Trophoblast cell (in vitro differentiated cells and primary cell): ENCODE measurements around the gene PCDHGA4.
A peak's percentile ranks its signal among the peaks of the same experiment; 100 is the strongest.
"Not testable (repeated sequence)": the region's sequence is repeated elsewhere in the genome, so short reads cannot be mapped to it uniquely, and the experiment has no call there.

Source experiments
- DNase-seq, 2 donors: peaks; one replicate each; pipeline ENCODE4 v3.0.0-alpha.2; 2016
- H2AFZ ChIP-seq: 2 replicates; pipeline ENCODE4 v1.6.1; 2013; ENCODE audit warnings: low read length, moderate library complexity, mild to moderate bottlenecking; ENCODE audit not compliant: insufficient read depth, poor library complexity
- H2AK5ac ChIP-seq: 2 replicates; pipeline ENCODE4 v1.6.1; 2013; ENCODE audit warnings: mild to moderate bottlenecking, low read length
- H2BK120ac ChIP-seq: 2 replicates; pipeline ENCODE4 v1.6.1; 2013; ENCODE audit warnings: low read length, mild to moderate bottlenecking, moderate library complexity; ENCODE audit not compliant: insufficient read depth, poor library complexity
- H2BK12ac ChIP-seq: 2 replicates; pipeline ENCODE4 v1.6.1; 2013; ENCODE audit warnings: mild to moderate bottlenecking, low read length, moderate library complexity
- H2BK5ac ChIP-seq: 2 replicates; pipeline ENCODE4 v1.6.1; 2013; ENCODE audit warnings: low read length, low read depth, moderate library complexity, mild to moderate bottlenecking; ENCODE audit not compliant: poor library complexity
- H3K14ac ChIP-seq: 2 replicates; pipeline ENCODE4 v1.6.1; 2013; ENCODE audit warnings: mild to moderate bottlenecking, low read length
- H3K18ac ChIP-seq: 2 replicates; pipeline ENCODE4 v1.6.1; 2013; ENCODE audit warnings: mild to moderate bottlenecking, low read length
- H3K23ac ChIP-seq: 2 replicates; pipeline ENCODE4 v1.6.1; 2013; ENCODE audit warnings: low read length
- H3K27ac ChIP-seq: 2 replicates; pipeline ENCODE4 v1.5.1; 2013; ENCODE audit warnings: low read depth, mild to moderate bottlenecking, inconsistent platforms, low read length, moderate library complexity
- H3K27me3 ChIP-seq: 2 replicates; pipeline ENCODE4 v1.6.1; 2013; ENCODE audit warnings: inconsistent platforms, mild to moderate bottlenecking, low read length, moderate library complexity; ENCODE audit not compliant: insufficient read depth
- H3K36me3 ChIP-seq, 2 experiments: 1 replicate in 1 of 2; 2 replicates in 1 of 2; pipeline ENCODE4 v1.6.1; 2013; ENCODE audit warnings: low read length in 2 of 2, mild to moderate bottlenecking in 2 of 2, moderate library complexity in 1 of 2; ENCODE audit not compliant: insufficient read depth in 2 of 2, control insufficient read depth in 1 of 2
- H3K4ac ChIP-seq: 2 replicates; pipeline ENCODE4 v1.6.1; 2013; ENCODE audit warnings: low read depth, mild to moderate bottlenecking, low read length, moderate library complexity
- H3K4me1 ChIP-seq, 2 experiments: 1 replicate in 1 of 2; 2 replicates in 1 of 2; pipeline ENCODE4 v1.6.1; 2013; ENCODE audit warnings: low read length in 2 of 2, mild to moderate bottlenecking in 2 of 2, moderate library complexity in 1 of 2; ENCODE audit not compliant: insufficient read depth in 2 of 2, control insufficient read depth in 1 of 2
- H3K4me2 ChIP-seq: 2 replicates; pipeline ENCODE4 v1.6.1; 2013; ENCODE audit warnings: inconsistent platforms, mild to moderate bottlenecking, low read length, moderate library complexity
- H3K4me3 ChIP-seq: 2 replicates; pipeline ENCODE4 v1.5.1; 2013; ENCODE audit warnings: mild to moderate bottlenecking, low read depth, low read length, inconsistent platforms
- H3K79me1 ChIP-seq: one replicate; pipeline ENCODE4 v1.6.1; 2013; ENCODE audit warnings: low read length
- H3K79me2 ChIP-seq: 2 replicates; pipeline ENCODE4 v1.6.1; 2013; ENCODE audit warnings: low read length, mild to moderate bottlenecking; ENCODE audit not compliant: control insufficient read depth, insufficient read depth, poor library complexity
- H3K9ac ChIP-seq: 2 replicates; pipeline ENCODE4 v1.6.1; 2013; ENCODE audit warnings: mild to moderate bottlenecking, low read length
- H3K9me3 ChIP-seq: 2 replicates; pipeline ENCODE4 v1.6.1; 2013; ENCODE audit warnings: low read depth, mild to moderate bottlenecking, control low read depth, inconsistent platforms, low read length; ENCODE audit not compliant: insufficient read depth
- H4K12ac ChIP-seq: 2 replicates; pipeline ENCODE4 v1.6.1; 2013; ENCODE audit warnings: low read depth, mild to moderate bottlenecking, low read length, moderate library complexity
- H4K8ac ChIP-seq: 2 replicates; pipeline ENCODE4 v1.6.1; 2013; ENCODE audit warnings: low read depth, mild to moderate bottlenecking, low read length, moderate library complexity
- H4K91ac ChIP-seq: one replicate; pipeline ENCODE4 v1.6.1; 2013; ENCODE audit warnings: low read depth, mild to moderate bottlenecking, low read length, moderate library complexity
- WGBS: extraction: QIAGEN DNeasy Blood & Tissue Kit; methylation state at CpG from one replicate; pipeline ENCODE4 v1.1.7; 2013; ENCODE audit warnings: missing lambda C conversion rate; ENCODE audit not compliant: insufficient read length, insufficient coverage; ENCODE audit errors: extremely low coverage; 5-methylcytosine and 5-hydroxymethylcytosine counted together

The PCDHGA4 gene

DNA sequence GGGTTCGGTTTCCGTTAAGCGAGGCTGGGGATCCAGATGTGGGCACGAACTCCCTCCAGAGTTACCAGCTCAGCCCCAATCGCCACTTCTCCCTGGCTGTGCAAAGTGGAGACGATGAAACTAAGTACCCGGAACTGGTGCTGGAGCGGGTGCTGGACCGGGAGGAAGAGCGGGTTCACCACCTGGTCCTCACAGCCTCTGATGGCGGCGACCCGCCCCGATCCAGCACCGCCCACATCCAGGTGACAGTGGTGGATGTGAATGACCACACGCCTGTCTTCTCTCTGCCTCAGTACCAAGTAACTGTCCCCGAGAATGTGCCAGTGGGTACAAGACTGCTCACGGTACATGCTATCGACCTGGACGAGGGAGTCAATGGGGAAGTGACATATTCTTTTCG lies 28.5 kb downstream of the PCDHGA4 start:
- no CpG with 5 or more reads among the region's 21 CpGs for WGBS
- Histone ChIP-seq H4K91ac (no peak overlapping the region), H3K4me1 (no peaks in the 10 kb centered on the region), H3K79me2 (no peaks in the 10 kb centered on the region), H3K4me2 (no peak overlapping the region), H3K27ac (no peak overlapping the region), H2BK12ac (no peak overlapping the region), H3K4ac (no peak overlapping the region), H3K18ac (no peak overlapping the region), H2BK5ac (no peak overlapping the region), H2AK5ac (no peak overlapping the region), H4K8ac (no peak overlapping the region), H3K9me3 (peaks cover 23% of the 10 kb centered on the region), H3K36me3 (peaks cover 0 to under 1% of the 10 kb centered on the region in 2 experiments), H2AFZ (no peak overlapping the region), H3K4me3 (no peak overlapping the region), H3K23ac (no peak overlapping the region), H2BK120ac (no peak overlapping the region), H4K12ac (no peak overlapping the region), H3K27me3 (no peaks in the 10 kb centered on the region), H3K14ac (no peak overlapping the region), H3K9ac (no peak overlapping the region), H3K79me1 (no peaks in the 10 kb centered on the region)
- DNase-seq: no peak

DNA sequence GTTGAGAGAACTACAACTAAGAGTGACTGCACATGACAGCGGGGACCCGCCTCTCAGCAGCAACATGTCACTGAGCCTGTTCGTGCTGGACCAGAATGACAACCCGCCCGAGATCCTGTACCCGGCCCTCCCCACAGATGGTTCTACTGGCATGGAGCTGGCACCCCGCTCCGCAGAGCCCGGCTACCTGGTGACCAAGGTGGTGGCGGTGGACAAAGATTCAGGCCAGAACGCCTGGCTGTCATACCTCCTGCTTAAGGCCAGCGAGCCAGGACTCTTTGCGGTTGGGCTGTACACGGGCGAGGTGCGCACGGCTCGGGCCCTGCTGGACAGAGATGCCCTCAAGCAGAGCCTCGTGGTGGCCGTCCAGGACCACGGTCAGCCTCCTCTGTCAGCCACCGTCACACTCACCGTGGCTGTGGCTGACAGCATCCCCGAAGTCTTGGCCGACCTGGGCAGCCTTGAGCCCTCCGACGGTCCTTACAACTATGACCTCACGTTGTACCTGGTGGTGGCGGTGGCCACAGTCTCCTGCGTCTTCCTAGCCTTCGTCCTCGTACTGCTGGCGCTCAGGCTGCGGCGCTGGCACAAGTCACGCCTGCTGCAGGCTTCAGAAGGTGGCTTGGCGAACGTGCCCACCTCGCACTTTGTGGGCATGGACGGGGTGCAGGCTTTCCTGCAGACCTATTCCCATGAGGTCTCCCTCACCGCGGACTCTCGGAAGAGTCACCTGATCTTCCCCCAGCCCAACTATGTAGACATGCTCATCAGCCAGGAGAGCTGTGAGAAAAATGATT lies 29.8 kb downstream of the PCDHGA4 start:
- no peak overlapping the region for H3K4me2 ChIP-seq

DNA sequence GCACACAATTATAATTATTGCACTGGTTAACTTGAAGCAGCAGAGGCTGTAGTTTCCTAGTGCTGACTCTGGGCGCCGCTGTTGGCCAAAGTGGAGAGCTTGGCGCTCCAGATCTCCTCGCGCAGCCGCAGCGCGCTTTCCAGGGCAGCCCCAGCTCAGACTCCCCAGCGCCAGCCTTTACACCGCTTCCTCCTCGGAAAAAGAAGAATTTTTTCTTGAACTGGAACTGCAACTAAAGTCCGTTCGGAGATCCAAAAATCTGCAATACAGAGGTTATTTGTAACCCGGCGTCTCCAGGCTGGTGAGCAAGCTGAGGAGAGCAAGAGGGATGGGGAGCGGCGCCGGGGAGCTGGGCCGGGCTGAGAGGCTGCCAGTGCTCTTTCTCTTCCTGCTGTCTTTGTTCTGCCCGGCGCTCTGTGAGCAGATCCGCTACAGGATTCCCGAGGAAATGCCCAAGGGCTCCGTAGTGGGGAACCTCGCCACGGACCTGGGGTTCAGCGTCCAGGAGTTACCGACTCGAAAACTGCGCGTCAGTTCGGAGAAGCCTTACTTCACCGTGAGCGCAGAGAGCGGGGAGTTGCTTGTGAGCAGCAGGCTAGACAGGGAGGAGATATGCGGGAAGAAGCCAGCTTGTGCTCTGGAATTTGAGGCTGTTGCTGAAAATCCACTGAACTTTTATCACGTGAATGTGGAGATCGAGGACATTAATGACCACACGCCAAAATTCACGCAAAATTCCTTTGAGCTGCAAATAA lies 32.9 kb downstream of the PCDHGA4 start, which contains the start of gene PCDHGB4:
Gene PCDHGB4, plus strand, starts transcription at position 142 of the 755 bp plus-strand sequence. Its CDS starts 187 bp downstream, at position 329.
- WGBS: no CpG with 5 or more reads among the region's 40 CpGs
- not testable (repeated sequence) for H2BK120ac ChIP-seq, H3K9ac ChIP-seq, H3K79me1 ChIP-seq, H3K18ac ChIP-seq, H3K27me3 ChIP-seq, H3K27ac ChIP-seq, H2BK12ac ChIP-seq, H4K12ac ChIP-seq, H2AK5ac ChIP-seq, H3K4me1 ChIP-seq, H3K79me2 ChIP-seq, H3K14ac ChIP-seq, H4K8ac ChIP-seq, H4K91ac ChIP-seq, H3K23ac ChIP-seq, H2BK5ac ChIP-seq, H2AFZ ChIP-seq, H3K4ac ChIP-seq
- Histone ChIP-seq H3K36me3 (peaks cover 10 to 13% of the 10 kb centered on the region in 2 experiments), H3K9me3 (peaks cover 38% of the 10 kb centered on the region), H3K4me3 (peak within 1 kb of the TSS; percentile 48), H3K4me2 (peak within 1 kb of the TSS; percentile 54)
- DNase-seq: peak in 1 of 2 donors; percentile 47

More for the DNA sequence above, 29.8 kb downstream of the PCDHGA4 start:
- Histone ChIP-seq H3K9ac (no peak overlapping the region), H2BK120ac (no peak overlapping the region), H3K36me3 (peaks cover 6 to 9% of the 10 kb centered on the region in 2 experiments), H3K27me3 (no peaks in the 10 kb centered on the region), H2AK5ac (no peak overlapping the region), H2BK5ac (no peak overlapping the region), H4K12ac (no peak overlapping the region), H3K27ac (no peak overlapping the region), H3K79me2 (no peaks in the 10 kb centered on the region), H3K4ac (no peak overlapping the region), H3K9me3 (peaks cover 34% of the 10 kb centered on the region), H3K23ac (no peak overlapping the region), H3K14ac (no peak overlapping the region), H2BK12ac (no peak overlapping the region), H3K18ac (no peak overlapping the region), H3K4me1 (no peaks in the 10 kb centered on the region), H2AFZ (no peak overlapping the region), H3K79me1 (no peaks in the 10 kb centered on the region), H3K4me3 (no peak overlapping the region), H4K8ac (no peak overlapping the region), H4K91ac (no peak overlapping the region)
- WGBS: no CpG with 5 or more reads among the region's 43 CpGs
- no peak for DNase-seq

DNA sequence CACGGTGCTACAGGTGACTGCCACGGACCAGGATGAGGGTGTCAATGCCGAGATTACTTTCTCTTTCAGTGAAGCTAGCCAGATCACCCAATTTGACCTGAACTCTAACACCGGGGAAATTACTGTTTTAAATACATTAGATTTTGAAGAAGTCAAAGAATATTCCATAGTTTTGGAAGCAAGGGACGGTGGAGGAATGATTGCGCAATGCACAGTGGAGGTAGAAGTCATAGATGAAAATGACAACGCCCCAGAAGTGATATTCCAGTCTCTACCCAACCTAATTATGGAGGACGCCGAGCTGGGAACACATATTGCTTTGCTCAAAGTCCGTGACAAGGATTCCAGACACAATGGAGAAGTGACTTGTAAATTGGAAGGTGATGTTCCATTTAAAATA lies 33.8 kb downstream of the PCDHGA4 start:
- peak overlapping the region; percentile 48 for H3K4me3 ChIP-seq
- H3K23ac ChIP-seq: no peak overlapping the region
- no peak overlapping the region for H3K18ac ChIP-seq
- peaks cover 38% of the 10 kb centered on the region for H3K9me3 ChIP-seq
- no peak overlapping the region for H2AFZ ChIP-seq
- H3K14ac ChIP-seq: no peak overlapping the region
- no peak for DNase-seq
- no peak overlapping the region for H2BK5ac ChIP-seq
- H2AK5ac ChIP-seq: no peak overlapping the region
- H3K4me2 ChIP-seq: no peak overlapping the region
- no peak overlapping the region for H3K4ac ChIP-seq
- no peak overlapping the region for H3K27ac ChIP-seq
- H3K27me3 ChIP-seq: no peaks in the 10 kb centered on the region
- no peak overlapping the region for H4K91ac ChIP-seq
- H4K8ac ChIP-seq: no peak overlapping the region
- H3K9ac ChIP-seq: no peak overlapping the region
- H3K79me2 ChIP-seq: no peaks in the 10 kb centered on the region
- WGBS: no CpG with 5 or more reads among the region's 10 CpGs
- peaks cover 16 to 20% of the 10 kb centered on the region in 2 experiments for H3K36me3 ChIP-seq
- no peak overlapping the region for H2BK120ac ChIP-seq
- H2BK12ac ChIP-seq: no peak overlapping the region
- no peak overlapping the region for H4K12ac ChIP-seq
- no peaks in the 10 kb centered on the region for H3K4me1 ChIP-seq
- no peaks in the 10 kb centered on the region for H3K79me1 ChIP-seq
